Loucy (cell line): Measurements from ENCODE around the gene TIGD7.

ENCODE experiments used
- EZH2phosphoT487 ChIP-seq: fragments of 200-600 bp; IDR thresholded peaks from 2 replicates; pipeline ENCODE4 v1.6.1; 2018; ENCODE audit warnings: antibody characterized with exemption, mild to moderate bottlenecking, moderate library complexity, borderline replicate concordance
- TF ChIP-seq, protein P1 (sequence below): fragments of 200-600 bp; sonication (generic); conservative IDR thresholded peaks from 2 replicates; pipeline ENCODE4 v1.5.1; 2014; ENCODE audit warnings: mild to moderate bottlenecking, antibody characterized with exemption, low read length

GRCh38 chr16:3249451-3249850 lies 55.8 kb downstream of the TIGD7 start:
- TF ChIP-seq, protein P1, sequence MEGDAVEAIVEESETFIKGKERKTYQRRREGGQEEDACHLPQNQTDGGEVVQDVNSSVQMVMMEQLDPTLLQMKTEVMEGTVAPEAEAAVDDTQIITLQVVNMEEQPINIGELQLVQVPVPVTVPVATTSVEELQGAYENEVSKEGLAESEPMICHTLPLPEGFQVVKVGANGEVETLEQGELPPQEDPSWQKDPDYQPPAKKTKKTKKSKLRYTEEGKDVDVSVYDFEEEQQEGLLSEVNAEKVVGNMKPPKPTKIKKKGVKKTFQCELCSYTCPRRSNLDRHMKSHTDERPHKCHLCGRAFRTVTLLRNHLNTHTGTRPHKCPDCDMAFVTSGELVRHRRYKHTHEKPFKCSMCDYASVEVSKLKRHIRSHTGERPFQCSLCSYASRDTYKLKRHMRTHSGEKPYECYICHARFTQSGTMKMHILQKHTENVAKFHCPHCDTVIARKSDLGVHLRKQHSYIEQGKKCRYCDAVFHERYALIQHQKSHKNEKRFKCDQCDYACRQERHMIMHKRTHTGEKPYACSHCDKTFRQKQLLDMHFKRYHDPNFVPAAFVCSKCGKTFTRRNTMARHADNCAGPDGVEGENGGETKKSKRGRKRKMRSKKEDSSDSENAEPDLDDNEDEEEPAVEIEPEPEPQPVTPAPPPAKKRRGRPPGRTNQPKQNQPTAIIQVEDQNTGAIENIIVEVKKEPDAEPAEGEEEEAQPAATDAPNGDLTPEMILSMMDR: no peak
- no peak for TF ChIP-seq EZH2phosphoT487
